ENCODE results near the gene F8. TPM values are rescaled to one million over a fixed set of nuclear protein-coding genes. Genes with fewer than 3 reads are reported as not detected.

The F8 gene
- total and polyA plus RNA-seq, 2 of the 4 experiments (the other 2 are of a cell fraction), result 1.4 to 1.5 TPM

DNA sequence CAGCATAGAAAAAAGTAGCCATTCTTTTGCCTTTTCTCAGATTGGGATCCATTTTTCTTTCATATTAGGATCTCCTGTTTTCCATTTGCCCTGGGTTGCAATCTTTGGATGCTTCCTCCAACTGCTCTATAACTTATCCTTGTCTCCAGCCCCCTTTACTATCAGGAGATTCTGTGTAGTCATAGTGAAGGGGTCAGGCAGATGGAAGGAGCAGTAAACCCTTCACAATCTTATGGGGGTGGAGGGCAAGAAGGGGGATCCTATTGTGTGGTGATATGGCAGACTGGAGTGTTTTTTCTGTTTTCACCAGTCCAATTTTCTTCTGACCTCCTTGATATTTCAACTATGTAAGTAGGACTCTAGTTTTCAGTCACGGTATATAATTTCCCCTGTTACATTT lies 186.4 kb downstream of the F8 start:
- no peak overlapping the region for H3K4me3 ChIP-seq (ENCODE audit: insufficient read depth, low read depth, low read length)
- no TSS peak for BruUV-seq (replicated peaks)
- no peaks in the 10 kb centered on the region for H3K79me1 ChIP-seq (ENCODE audit: low read depth in 1 of 2, low read length in 2 of 2)
- H3K18ac ChIP-seq (ENCODE audit: low read depth, low read length), result no peak overlapping the region
- WGBS, 2 experiments (ENCODE audit: extremely low coverage in 2 of 2, insufficient read length in 1 of 2), result no CpG with 5 or more reads among the region's 1 CpG
- H3K27ac ChIP-seq (ENCODE audit: insufficient read depth, low read length), result no peak overlapping the region
- H2AK5ac ChIP-seq (ENCODE audit: low read depth, low read length), result no peak overlapping the region
- no peak for DNase-seq
- no peak overlapping the region for H3K9ac ChIP-seq (ENCODE audit: low read depth, low read length)
- H3K4ac ChIP-seq (ENCODE audit: low read depth, low read length), result no peak overlapping the region
- TF ChIP-seq SMC3 (IDR thresholded peaks at IDR 0.05; ENCODE audit: low read depth, low read length) (no peak), CEBPB (IDR thresholded peaks at IDR 0.05; ENCODE audit: low read depth, low read length) (no peak), MAZ (IDR thresholded peaks at IDR 0.05; ENCODE audit: borderline replicate concordance, low read depth, low read length) (no peak), NFE2L2 (IDR thresholded peaks at IDR 0.05; ENCODE audit: low read depth, low read length) (no peak), RCOR1 (IDR thresholded peaks at IDR 0.05; ENCODE audit: insufficient replicate concordance, low read length) (no peak), RAD21 (IDR thresholded peaks at IDR 0.05; ENCODE audit: low read length) (no peak), CHD1 (IDR thresholded peaks at IDR 0.05; ENCODE audit: low read depth, low read length) (no peak), FOS (IDR thresholded peaks at IDR 0.05; ENCODE audit: low read depth, low read length) (no peak), RFX5 (IDR thresholded peaks at IDR 0.05; ENCODE audit: low read depth, low read length) (no peak), MAFK (IDR thresholded peaks at IDR 0.05; ENCODE audit: low read depth, low read length) (no peak), MXI1 (IDR thresholded peaks at IDR 0.05; ENCODE audit: borderline replicate concordance, low read depth, low read length) (no peak), BHLHE40 (IDR thresholded peaks at IDR 0.05; ENCODE audit: low read depth, low read length) (no peak)
- TF ChIP-seq, protein P1, sequence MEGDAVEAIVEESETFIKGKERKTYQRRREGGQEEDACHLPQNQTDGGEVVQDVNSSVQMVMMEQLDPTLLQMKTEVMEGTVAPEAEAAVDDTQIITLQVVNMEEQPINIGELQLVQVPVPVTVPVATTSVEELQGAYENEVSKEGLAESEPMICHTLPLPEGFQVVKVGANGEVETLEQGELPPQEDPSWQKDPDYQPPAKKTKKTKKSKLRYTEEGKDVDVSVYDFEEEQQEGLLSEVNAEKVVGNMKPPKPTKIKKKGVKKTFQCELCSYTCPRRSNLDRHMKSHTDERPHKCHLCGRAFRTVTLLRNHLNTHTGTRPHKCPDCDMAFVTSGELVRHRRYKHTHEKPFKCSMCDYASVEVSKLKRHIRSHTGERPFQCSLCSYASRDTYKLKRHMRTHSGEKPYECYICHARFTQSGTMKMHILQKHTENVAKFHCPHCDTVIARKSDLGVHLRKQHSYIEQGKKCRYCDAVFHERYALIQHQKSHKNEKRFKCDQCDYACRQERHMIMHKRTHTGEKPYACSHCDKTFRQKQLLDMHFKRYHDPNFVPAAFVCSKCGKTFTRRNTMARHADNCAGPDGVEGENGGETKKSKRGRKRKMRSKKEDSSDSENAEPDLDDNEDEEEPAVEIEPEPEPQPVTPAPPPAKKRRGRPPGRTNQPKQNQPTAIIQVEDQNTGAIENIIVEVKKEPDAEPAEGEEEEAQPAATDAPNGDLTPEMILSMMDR (conservative IDR thresholded peaks at IDR 0.05; ENCODE audit: low read depth, low read length), result no peak
- TF ChIP-seq, protein P2, sequence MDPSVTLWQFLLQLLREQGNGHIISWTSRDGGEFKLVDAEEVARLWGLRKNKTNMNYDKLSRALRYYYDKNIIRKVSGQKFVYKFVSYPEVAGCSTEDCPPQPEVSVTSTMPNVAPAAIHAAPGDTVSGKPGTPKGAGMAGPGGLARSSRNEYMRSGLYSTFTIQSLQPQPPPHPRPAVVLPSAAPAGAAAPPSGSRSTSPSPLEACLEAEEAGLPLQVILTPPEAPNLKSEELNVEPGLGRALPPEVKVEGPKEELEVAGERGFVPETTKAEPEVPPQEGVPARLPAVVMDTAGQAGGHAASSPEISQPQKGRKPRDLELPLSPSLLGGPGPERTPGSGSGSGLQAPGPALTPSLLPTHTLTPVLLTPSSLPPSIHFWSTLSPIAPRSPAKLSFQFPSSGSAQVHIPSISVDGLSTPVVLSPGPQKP (IDR thresholded peaks at IDR 0.05; ENCODE audit: borderline replicate concordance, low read depth, low read length), result no peak
- TF ChIP-seq, protein P3, sequence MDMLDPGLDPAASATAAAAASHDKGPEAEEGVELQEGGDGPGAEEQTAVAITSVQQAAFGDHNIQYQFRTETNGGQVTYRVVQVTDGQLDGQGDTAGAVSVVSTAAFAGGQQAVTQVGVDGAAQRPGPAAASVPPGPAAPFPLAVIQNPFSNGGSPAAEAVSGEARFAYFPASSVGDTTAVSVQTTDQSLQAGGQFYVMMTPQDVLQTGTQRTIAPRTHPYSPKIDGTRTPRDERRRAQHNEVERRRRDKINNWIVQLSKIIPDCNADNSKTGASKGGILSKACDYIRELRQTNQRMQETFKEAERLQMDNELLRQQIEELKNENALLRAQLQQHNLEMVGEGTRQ (IDR thresholded peaks at IDR 0.05; ENCODE audit: low read depth, low read length), result no peak
- POLR2A ChIA-PET (ENCODE audit: unreplicated experiment), result no interaction called here
- no peak overlapping the region for H2BK120ac ChIP-seq (ENCODE audit: low read depth, low read length)
- H3K14ac ChIP-seq (replicated peaks; ENCODE audit: low read depth, low read length), result no peak overlapping the region
- H4K91ac ChIP-seq (ENCODE audit: insufficient read depth, low read depth, low read length), result no peak overlapping the region
- no peak for ATAC-seq (ENCODE audit: low read depth)
- no peak overlapping the region for H3K23ac ChIP-seq (ENCODE audit: low read depth, low read length)
- no peak overlapping the region for H2AFZ ChIP-seq (replicated peaks; ENCODE audit: low read length, poor library complexity)
- dilution Hi-C loops (cut with HindIII; ENCODE audit: low sequenced_read_pairs, unreplicated experiment) (no loop called here), intact Hi-C loops (cut with micrococcal nuclease) (no loop called here), in situ Hi-C loops (cut with MboI; ENCODE audit: low sequenced_read_pairs) (no loop called here)
- H3K4me2 ChIP-seq (ENCODE audit: low read depth, low read length), result no peak overlapping the region
- no peaks in the 10 kb centered on the region for H3K27me3 ChIP-seq (ENCODE audit: control insufficient read depth, insufficient read depth, low read length)
- H4K5ac ChIP-seq (ENCODE audit: low read depth, low read length), result no peak overlapping the region
- H3K36me3 ChIP-seq (ENCODE audit: control insufficient read depth, insufficient read depth, low read length), result no peaks in the 10 kb centered on the region
- no peak overlapping the region for H4K8ac ChIP-seq (ENCODE audit: low read depth in 2 of 2, low read length in 2 of 2)
- H2BK5ac ChIP-seq (ENCODE audit: low read depth, low read length, poor library complexity, severe bottlenecking), result no peak overlapping the region
- H3K9me3 ChIP-seq (ENCODE audit: control insufficient read depth, insufficient read depth, low read length), result peaks cover 2% of the 10 kb centered on the region; the same call in 1 of the 2 replicates
- CTCF ChIA-PET, result no interaction called here
- H2BK15ac ChIP-seq (ENCODE audit: low read depth, low read length), result no peak overlapping the region
- H4K20me1 ChIP-seq (ENCODE audit: insufficient read depth, low read length), result no peaks in the 10 kb centered on the region
- H3K9me1 ChIP-seq (ENCODE audit: insufficient read depth, low read length), result no peaks in the 10 kb centered on the region
- H2AK9ac ChIP-seq (replicated peaks; ENCODE audit: low read depth, low read length, poor library complexity), result no peak overlapping the region
- no peak overlapping the region for H3K56ac ChIP-seq (ENCODE audit: extremely low read depth, insufficient read depth, low read length)
- H3K4me1 ChIP-seq (ENCODE audit: control insufficient read depth, insufficient read depth, low read length), result no peaks in the 10 kb centered on the region
- no peak overlapping the region for H2BK20ac ChIP-seq (ENCODE audit: low read depth, low read length)
